Spleen (tissue), 11 donors: ENCODE results near the gene PDE3A. TPM values are rescaled to one million over a fixed set of nuclear protein-coding genes. Genes with fewer than 3 reads are reported as not detected.

Experiments
- DNase-seq: peaks from one replicate; pipeline ENCODE4 v3.0.0-alpha.2; 2020
- H3K27ac ChIP-seq, 8 donors: fragments of 200-600 bp; sonication (generic) in 7 of 8; 1 replicate in 4 of 8; 2 replicates in 4 of 8; pipeline versions ENCODE4 v1.5.0 to v1.8.0; 2016 to 2021; ENCODE audit warnings: inconsistent platforms in 4 of 8, mild to moderate bottlenecking in 4 of 8, moderate library complexity in 1 of 8
- H3K27me3 ChIP-seq, 7 donors: fragments of 200-600 bp; sonication (generic) in 6 of 7; replicated peaks in 1 of 7; 1 replicate in 4 of 7; 2 replicates in 3 of 7; pipeline versions ENCODE4 v1.5.0 to v1.8.0; 2016 to 2021; ENCODE audit warnings: inconsistent platforms in 3 of 7, mild to moderate bottlenecking in 1 of 7
- H3K36me3 ChIP-seq, 6 donors: fragments of 200-600 bp; sonication (generic) in 5 of 6; 1 replicate in 4 of 6; 2 replicates in 2 of 6; pipeline versions ENCODE4 v1.5.0 to v1.8.0; 2016 to 2021; ENCODE audit warnings: inconsistent platforms in 2 of 6
- H3K4me1 ChIP-seq, 6 donors: fragments of 200-600 bp; sonication (generic) in 5 of 6; 1 replicate in 3 of 6; 2 replicates in 3 of 6; pipeline versions ENCODE4 v1.5.0 to v1.8.0; 2016 to 2021; ENCODE audit warnings: inconsistent platforms in 3 of 6
- H3K4me3 ChIP-seq, 8 donors: fragments of 200-600 bp; sonication (generic) in 7 of 8; 1 replicate in 4 of 8; 2 replicates in 4 of 8; pipeline versions ENCODE4 v1.5.0 to v1.8.0; 2016 to 2021; ENCODE audit warnings: inconsistent platforms in 4 of 8, mild to moderate bottlenecking in 4 of 8, moderate library complexity in 2 of 8
- H3K9me3 ChIP-seq, 8 donors: fragments of 200-600 bp; sonication (generic) in 7 of 8; 1 replicate in 4 of 8; 2 replicates in 4 of 8; pipeline versions ENCODE4 v1.5.0 to v1.8.0; 2016 to 2021; ENCODE audit warnings: inconsistent platforms in 4 of 8
- CTCF ChIP-seq, 11 experiments: fragments of 200-600 bp in 7 of 11; fragments of 450-650 bp in 4 of 11; sonication (generic) in 4 of 11; IDR thresholded peaks in 8 of 11; conservative IDR thresholded peaks in 3 of 11; 1 replicate in 7 of 11; 2 replicates in 4 of 11; pipeline versions ENCODE4 v1.4.0 to v1.8.0; 2016 to 2021; ENCODE audit warnings: antibody characterized with exemption in 11 of 11, inconsistent platforms in 4 of 11, mild to moderate bottlenecking in 1 of 11
- POLR2A ChIP-seq, 3 donors: fragments of 450-650 bp; IDR thresholded peaks; one replicate each; pipeline ENCODE4 v1.5.1; 2017; ENCODE audit warnings: antibody characterized with exemption in 3 of 3, mild to moderate bottlenecking in 1 of 3
- POLR2AphosphoS5 ChIP-seq, 3 donors: sonication (generic); formaldehyde crosslinking; IDR thresholded peaks; one replicate each; pipeline ENCODE4 v1.5.1; 2017; ENCODE audit warnings: antibody characterized with exemption in 3 of 3
- WGBS, 5 donors: extraction: QIAGEN DNeasy Blood & Tissue Kit in 3 of 5; methylation state at CpG; one replicate each; pipeline versions ENCODE4 v1.1.5 to v1.1.7; 2013 to 2018; 5-methylcytosine and 5-hydroxymethylcytosine counted together
- intact Hi-C: fragments of 100-400 bp; cut with DNase I; formaldehyde crosslinking; loops from one replicate; pipeline ENCODE4 v1.15.0; 2023; ENCODE audit warnings: low total_unique reads
- polyA plus RNA-seq, 3 donors: library from polyadenylated mRNA; stranded (reverse); fragments of 200-250 nt; gene quantifications; one replicate each; pipeline ENCODE4 v1.2.1, GENCODE V29; 2013
- total RNA-seq, 7 donors: library from RNA; depleted of rRNA in 3 of 7; stranded (reverse); fragments of >200 nt in 3 of 7; fragmentation: NEBNext Ultra II Directional in 4 of 7; extraction: Animal tissue kit (Norgen Biotek cat#: 25700) in 4 of 7; gene quantifications; one replicate each; pipeline versions ENCODE4 v1.1.0 to v1.2.1, GENCODE V29; 2016 to 2021
- donor health status: healthy with polysubstance abuse.
- donor health status: DM: no; HTN: no; CAD: no; lungs with moderate emphysema.
- donor health status: DM: no; HTN: no; CAD: no.
- donor health status: Bipolar disorder and iron deficiency.
- donor health status: healthy.
- donor health status: DM: no; HTN: no; CAD: no.
- donor health status: DM: yes; HTN: yes; CAD: no.

The PDE3A gene
- total and polyA plus RNA-seq, 10 donors, result 0.57 to 10.1 (median 7.5) TPM

GRCh38 chr12:20400003-20400402, 31.7 kb downstream of the PDE3A start:
- intact Hi-C loops, result no loop called here
- Histone ChIP-seq H3K9me3 (no peaks in the 10 kb centered on the region), H3K4me3 (no peak overlapping the region), H3K27me3 (no peaks in the 10 kb centered on the region), H3K36me3 (no peaks in the 10 kb centered on the region), H3K4me1 (peaks cover 0 to 15% (median 0%) of the 10 kb centered on the region in 6 donors), H3K27ac (no peak overlapping the region)
- 74 to 92% (median 88%) methylated on average over 6 of the region's 6 CpGs for WGBS, 5 donors
- no peak for TF ChIP-seq CTCF (IDR thresholded peaks at IDR 0.05 in 8 of 11, conservative IDR thresholded peaks at IDR 0.05 in 3 of 11)
- no peak for TF ChIP-seq POLR2A (IDR thresholded peaks at IDR 0.05)
- TF ChIP-seq POLR2AphosphoS5 (IDR thresholded peaks at IDR 0.05), result no peak
- no peak for DNase-seq

GRCh38 chr12:20403230-20403629, 34.9 kb downstream of the PDE3A start:
- H3K36me3 ChIP-seq, result no peaks in the 10 kb centered on the region
- no peak for DNase-seq
- peaks cover 0 to 18% (median 2%) of the 10 kb centered on the region in 6 donors for H3K4me1 ChIP-seq

GRCh38 chr12:20404576-20405346, 36.4 kb downstream of the PDE3A start:
- WGBS, 5 donors, result 21 to 29% (median 25%) methylated on average over 6 of the region's 6 CpGs
- Histone ChIP-seq H3K4me3 (no peak overlapping the region), H3K9me3 (no peaks in the 10 kb centered on the region), H3K27ac (no peak overlapping the region), H3K4me1 (peaks cover 0 to 10% (median 2%) of the 10 kb centered on the region in 6 donors), H3K36me3 (no peaks in the 10 kb centered on the region), H3K27me3 (no peaks in the 10 kb centered on the region)
- intact Hi-C loops, result no loop called here
- TF ChIP-seq POLR2A (IDR thresholded peaks at IDR 0.05) (no peak), POLR2AphosphoS5 (IDR thresholded peaks at IDR 0.05) (no peak), CTCF (IDR thresholded peaks at IDR 0.05 in 8 of 11, conservative IDR thresholded peaks at IDR 0.05 in 3 of 11) (no peak)
- DNase-seq, result no peak

More at GRCh38 chr12:20403230-20403629, 34.9 kb downstream of the PDE3A start:
- Histone ChIP-seq H3K27me3 (no peaks in the 10 kb centered on the region), H3K27ac (no peak overlapping the region), H3K4me3 (no peak overlapping the region), H3K9me3 (no peaks in the 10 kb centered on the region)
- intact Hi-C loops, result no loop called here
- no peak for TF ChIP-seq POLR2AphosphoS5 (IDR thresholded peaks at IDR 0.05)
- no peak for TF ChIP-seq POLR2A (IDR thresholded peaks at IDR 0.05)
- no peak for TF ChIP-seq CTCF (IDR thresholded peaks at IDR 0.05 in 8 of 11, conservative IDR thresholded peaks at IDR 0.05 in 3 of 11)
- 38 to 60% (median 54%) methylated on average over 2 of the region's 2 CpGs for WGBS, 5 donors

- TF ChIP-seq POLR2AphosphoS5 (IDR thresholded peaks at IDR 0.05), result no peak
- TF ChIP-seq CTCF (IDR thresholded peaks at IDR 0.05 in 8 of 11, conservative IDR thresholded peaks at IDR 0.05 in 3 of 11), result no peak
- no peak for TF ChIP-seq POLR2A (IDR thresholded peaks at IDR 0.05)
- Histone ChIP-seq H3K4me1 (peaks cover 0 to 7% (median 3%) of the 10 kb centered on the region in 6 donors), H3K9me3 (no peaks in the 10 kb centered on the region), H3K27ac (no peak overlapping the region), H3K27me3 (no peaks in the 10 kb centered on the region), H3K4me3 (no peak overlapping the region), H3K36me3 (no peaks in the 10 kb centered on the region)
- no peak for DNase-seq
- intact Hi-C loops, result no loop called here
- WGBS, 5 donors, result 68 to 85% (median 82%) methylated on average over 2 of the region's 2 CpGs
Measured at GRCh38 chr12:20409607-20410377, 41.5 kb downstream of the PDE3A start.
